Sigmoid colon (tissue), 7 donors: ENCODE measurements around the gene TFEB. TPM values are rescaled to one million over a fixed set of nuclear protein-coding genes. Genes with fewer than 3 reads are reported as not detected.

Source experiments
- DNase-seq: peaks from one replicate; pipeline ENCODE4 v3.0.0-alpha.2; 2019
- H3K27ac ChIP-seq, 4 donors: fragments of 200-600 bp; sonication (generic); one replicate each; pipeline ENCODE4 v1.5.1; 2016 to 2019; ENCODE audit warnings: mild to moderate bottlenecking in 1 of 4
- H3K27me3 ChIP-seq, 3 donors: fragments of 200-600 bp; sonication (generic); one replicate each; pipeline ENCODE4 v1.5.1; 2019; ENCODE audit warnings: mild to moderate bottlenecking in 1 of 3
- H3K36me3 ChIP-seq, 4 donors: fragments of 200-600 bp; sonication (generic); one replicate each; pipeline ENCODE4 v1.5.1; 2016 to 2019
- H3K4me1 ChIP-seq, 4 donors: fragments of 200-600 bp; sonication (generic); one replicate each; pipeline ENCODE4 v1.5.1; 2017 to 2019
- H3K4me3 ChIP-seq, 4 donors: fragments of 200-600 bp; sonication (generic); one replicate each; pipeline ENCODE4 v1.5.1; 2017 to 2019; ENCODE audit warnings: mild to moderate bottlenecking in 2 of 4, moderate library complexity in 1 of 4
- H3K9me3 ChIP-seq, 4 donors: fragments of 200-600 bp in 3 of 4; sonication (generic) in 3 of 4; one replicate each; pipeline versions ENCODE4 v1.5.1 to v1.6.1; 2013 to 2019
- CTCF ChIP-seq, 4 experiments: fragments of 450-650 bp in 3 of 4; fragments of 200-600 bp in 1 of 4; IDR thresholded peaks; one replicate each; pipeline ENCODE4 v1.5.1; 2016 to 2019; ENCODE audit warnings: antibody characterized with exemption in 4 of 4, mild to moderate bottlenecking in 3 of 4, moderate library complexity in 2 of 4
- EP300 ChIP-seq, 4 donors: sonication (generic); formaldehyde crosslinking; IDR thresholded peaks; one replicate each; pipeline ENCODE4 v1.6.1; 2017; ENCODE audit warnings: antibody characterized with exemption in 4 of 4
- POLR2A ChIP-seq, 2 donors: fragments of 450-650 bp; IDR thresholded peaks; one replicate each; pipeline ENCODE4 v1.6.1; 2016; ENCODE audit warnings: antibody characterized with exemption in 2 of 2, mild to moderate bottlenecking in 2 of 2, moderate library complexity in 2 of 2
- POLR2AphosphoS5 ChIP-seq, 4 donors: sonication (generic); formaldehyde crosslinking; IDR thresholded peaks; one replicate each; pipeline ENCODE4 v1.6.1; 2017; ENCODE audit warnings: antibody characterized with exemption in 4 of 4
- WGBS, 2 donors: extraction: QIAGEN DNeasy Blood & Tissue Kit; methylation state at CpG; one replicate each; pipeline ENCODE4 v1.1.7; 2013; 5-methylcytosine and 5-hydroxymethylcytosine counted together
- intact Hi-C: fragments of 100-400 bp; cut with DNase I; formaldehyde crosslinking; loops from one replicate; pipeline ENCODE4 v1.15.1; 2023
- polyA plus RNA-seq, 3 donors: library from polyadenylated mRNA; stranded (reverse); fragments of 200-250 nt; gene quantifications; one replicate each; pipeline ENCODE4 v1.2.3, GENCODE V29; 2013
- total RNA-seq, 4 donors: library from RNA; depleted of rRNA; stranded (reverse); fragments of >200 nt; gene quantifications; one replicate each; pipeline ENCODE4 v1.1.0, GENCODE V29; 2016
- donor health status: healthy with polysubstance abuse.
- donor health status: Bipolar disorder and iron deficiency.
- donor health status: healthy.

The TFEB gene
- total and polyA plus RNA-seq, 7 donors, result 21.0 to 40.9 (median 28.2) TPM

- WGBS, 2 donors, result 57 to 81% methylated on average over 20 of the region's 20 CpGs
- Histone ChIP-seq H3K36me3 (no peaks in the 10 kb centered on the region), H3K4me3 (no peak overlapping the region), H3K9me3 (no peaks in the 10 kb centered on the region), H3K27me3 (no peaks in the 10 kb centered on the region), H3K27ac (no peak overlapping the region), H3K4me1 (no peaks in the 10 kb centered on the region)
- TF ChIP-seq CTCF (IDR thresholded peaks at IDR 0.05) (no peak), POLR2AphosphoS5 (IDR thresholded peaks at IDR 0.05) (no peak), EP300 (IDR thresholded peaks at IDR 0.05) (no peak), POLR2A (IDR thresholded peaks at IDR 0.05) (no peak)
- DNase-seq, result no peak
- intact Hi-C loops, result no loop called here
Observed at GRCh38 chr6:41741625-41742490, 6.5 kb upstream of the TFEB start.

- Histone ChIP-seq H3K27ac (no peak overlapping the region), H3K27me3 (no peaks in the 10 kb centered on the region), H3K9me3 (no peaks in the 10 kb centered on the region), H3K36me3 (no peaks in the 10 kb centered on the region), H3K4me3 (no peak overlapping the region), H3K4me1 (peaks cover 0 to 7% (median 6%) of the 10 kb centered on the region in 4 donors)
- WGBS, 2 donors, result 75 to 78% methylated on average over 13 of the region's 13 CpGs
- TF ChIP-seq POLR2A (IDR thresholded peaks at IDR 0.05) (no peak), CTCF (IDR thresholded peaks at IDR 0.05) (no peak), POLR2AphosphoS5 (IDR thresholded peaks at IDR 0.05) (no peak), EP300 (IDR thresholded peaks at IDR 0.05) (no peak)
- intact Hi-C loops, result no loop called here
- DNase-seq, result no peak
Observed at GRCh38 chr6:41740366-41741162, 5.2 kb upstream of the TFEB start.

- intact Hi-C loops, result no loop called here
- H3K4me3 ChIP-seq, result no peak overlapping the region
- no peak overlapping the region for H3K27ac ChIP-seq
Observed at GRCh38 chr6:41739041-41739440, 3.6 kb upstream of the TFEB start.

GRCh38 chr6:41737591-41738130 lies 2.3 kb upstream of the TFEB start:
- 92 to 94% methylated on average over 6 of the region's 6 CpGs for WGBS, 2 donors
- no peak overlapping the region for H3K4me3 ChIP-seq
- no peaks in the 10 kb centered on the region for H3K9me3 ChIP-seq
- no peak overlapping the region for H3K27ac ChIP-seq
- TF ChIP-seq POLR2A (IDR thresholded peaks at IDR 0.05) (no peak), EP300 (IDR thresholded peaks at IDR 0.05) (no peak), POLR2AphosphoS5 (IDR thresholded peaks at IDR 0.05) (no peak), CTCF (IDR thresholded peaks at IDR 0.05) (no peak)
- peaks cover 0 to 21% (median 19%) of the 10 kb centered on the region in 4 donors for H3K4me1 ChIP-seq
- no peaks in the 10 kb centered on the region for H3K36me3 ChIP-seq
- no peak for DNase-seq
- H3K27me3 ChIP-seq, result no peaks in the 10 kb centered on the region
- intact Hi-C loops, result no loop called here

More at GRCh38 chr6:41739041-41739440, 3.6 kb upstream of the TFEB start:
- Histone ChIP-seq H3K4me1 (peaks cover 0 to 7% (median 6%) of the 10 kb centered on the region in 4 donors), H3K36me3 (no peaks in the 10 kb centered on the region), H3K27me3 (no peaks in the 10 kb centered on the region), H3K9me3 (no peaks in the 10 kb centered on the region)
- WGBS, 2 donors, result 88 to 94% methylated on average over 4 of the region's 4 CpGs
- DNase-seq, result no peak
- TF ChIP-seq CTCF (IDR thresholded peaks at IDR 0.05) (no peak), POLR2AphosphoS5 (IDR thresholded peaks at IDR 0.05) (no peak), EP300 (IDR thresholded peaks at IDR 0.05) (no peak), POLR2A (IDR thresholded peaks at IDR 0.05) (no peak)
